ENCODE measurements around the gene FGF1.
"Not testable (repeated sequence)": the region's sequence is repeated elsewhere in the genome, so short reads cannot be mapped to it uniquely, and the experiment has no call there.

Gene FGF1

DNA sequence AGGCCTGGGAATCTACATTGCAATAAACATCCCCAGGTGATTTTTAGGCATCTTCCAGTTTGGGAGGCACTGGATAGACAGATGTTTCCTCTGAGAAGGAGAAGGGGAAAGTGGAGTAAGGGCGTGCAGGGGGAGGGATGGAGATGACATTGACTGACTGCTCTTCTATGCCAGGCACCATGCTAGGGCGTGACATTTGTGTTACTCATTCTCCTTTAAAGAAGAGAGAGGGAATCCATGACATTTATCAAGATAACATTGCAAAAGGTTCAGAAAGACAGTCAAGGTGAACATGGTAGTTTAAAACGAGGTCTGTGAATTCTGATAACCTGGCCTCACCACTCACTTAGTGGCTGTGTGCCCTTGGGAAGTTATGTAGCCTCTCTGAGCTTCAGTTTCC is 35.8 kb downstream of the FGF1 start:
- no peak for DNase-seq (ENCODE audit: extremely low read depth, insufficient read length)
- no peaks in the 10 kb centered on the region for H3K27me3 ChIP-seq (replicated peaks; ENCODE audit: control insufficient read depth, insufficient read depth, low read length)
- TF ChIP-seq, protein P1, sequence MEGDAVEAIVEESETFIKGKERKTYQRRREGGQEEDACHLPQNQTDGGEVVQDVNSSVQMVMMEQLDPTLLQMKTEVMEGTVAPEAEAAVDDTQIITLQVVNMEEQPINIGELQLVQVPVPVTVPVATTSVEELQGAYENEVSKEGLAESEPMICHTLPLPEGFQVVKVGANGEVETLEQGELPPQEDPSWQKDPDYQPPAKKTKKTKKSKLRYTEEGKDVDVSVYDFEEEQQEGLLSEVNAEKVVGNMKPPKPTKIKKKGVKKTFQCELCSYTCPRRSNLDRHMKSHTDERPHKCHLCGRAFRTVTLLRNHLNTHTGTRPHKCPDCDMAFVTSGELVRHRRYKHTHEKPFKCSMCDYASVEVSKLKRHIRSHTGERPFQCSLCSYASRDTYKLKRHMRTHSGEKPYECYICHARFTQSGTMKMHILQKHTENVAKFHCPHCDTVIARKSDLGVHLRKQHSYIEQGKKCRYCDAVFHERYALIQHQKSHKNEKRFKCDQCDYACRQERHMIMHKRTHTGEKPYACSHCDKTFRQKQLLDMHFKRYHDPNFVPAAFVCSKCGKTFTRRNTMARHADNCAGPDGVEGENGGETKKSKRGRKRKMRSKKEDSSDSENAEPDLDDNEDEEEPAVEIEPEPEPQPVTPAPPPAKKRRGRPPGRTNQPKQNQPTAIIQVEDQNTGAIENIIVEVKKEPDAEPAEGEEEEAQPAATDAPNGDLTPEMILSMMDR (IDR thresholded peaks at IDR 0.05; ENCODE audit: insufficient read depth, low read length, poor library complexity, severe bottlenecking), result no peak
- H3K4me3 ChIP-seq (replicated peaks; ENCODE audit: low read depth, low read length), result no peak overlapping the region
- no peaks in the 10 kb centered on the region for H3K36me3 ChIP-seq (ENCODE audit: control insufficient read depth, insufficient read depth, low read length)

- H3K4me3 ChIP-seq (replicated peaks; ENCODE audit: low read depth, low read length); H3K36me3 ChIP-seq (ENCODE audit: control insufficient read depth, insufficient read depth, low read length); H3K27me3 ChIP-seq (replicated peaks; ENCODE audit: control insufficient read depth, insufficient read depth, low read length); DNase-seq (ENCODE audit: extremely low read depth, insufficient read length): not testable (repeated sequence)
Observed at GRCh38 chr5:142648108-142648507, 37.8 kb downstream of the FGF1 start.

DNA sequence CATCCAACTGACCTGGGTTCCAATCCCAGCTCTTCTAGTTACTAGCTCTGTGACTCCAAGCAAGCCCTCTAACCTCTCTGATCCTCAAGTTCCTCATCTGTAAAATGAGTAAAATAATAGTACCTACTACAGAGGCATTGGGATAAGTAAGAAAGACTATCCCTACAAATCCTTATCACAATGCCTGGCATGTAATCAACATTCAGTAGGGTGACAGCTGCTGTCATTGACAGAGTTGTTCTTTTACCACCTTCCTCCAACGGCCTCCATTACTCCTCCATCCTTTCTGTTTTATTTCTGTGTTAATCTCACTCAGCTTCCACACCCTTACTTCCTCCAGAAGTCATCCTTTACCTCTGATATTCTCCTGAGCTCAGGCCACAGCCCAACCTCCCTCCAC is 40.4 kb downstream of the FGF1 start:
- TF ChIP-seq, protein P1 (IDR thresholded peaks at IDR 0.05; ENCODE audit: insufficient read depth, low read length, poor library complexity, severe bottlenecking), result no peak
- Histone ChIP-seq H3K36me3 (ENCODE audit: control insufficient read depth, insufficient read depth, low read length) (no peaks in the 10 kb centered on the region), H3K4me3 (replicated peaks; ENCODE audit: low read depth, low read length) (no peak overlapping the region)

DNA sequence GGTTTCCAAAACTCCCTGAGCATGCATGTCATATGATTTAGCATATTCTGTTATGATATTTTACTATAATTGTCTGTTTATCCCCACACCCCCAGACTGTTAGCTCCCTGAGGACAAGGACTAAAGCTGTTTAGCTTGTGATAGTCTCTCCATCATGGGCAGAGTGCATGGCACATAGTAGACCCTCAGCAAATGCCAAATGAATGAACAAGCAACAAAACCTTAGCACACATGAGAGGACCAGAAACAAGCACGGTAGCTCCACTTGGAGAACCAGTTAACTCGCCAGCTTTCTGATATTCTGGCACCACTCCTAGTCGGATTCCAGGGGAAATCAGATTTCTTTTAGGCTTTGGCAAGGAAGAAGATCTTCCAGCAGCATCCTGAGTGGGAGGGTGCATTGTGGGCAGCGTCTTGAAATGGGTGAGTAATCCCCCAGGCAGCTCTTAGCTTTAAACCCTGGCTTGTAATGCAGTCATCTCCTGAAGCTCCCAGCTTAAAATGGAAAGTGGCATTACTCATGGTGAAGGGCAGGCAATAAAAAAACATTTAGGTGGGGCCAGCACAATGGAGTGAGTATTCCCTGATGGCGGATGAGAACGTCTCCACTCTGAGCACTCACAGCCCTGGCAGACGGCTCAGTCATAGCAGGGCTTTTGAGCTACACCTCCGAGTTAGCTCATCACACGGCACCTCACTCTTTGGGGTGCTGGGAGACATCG is 41.1 kb downstream of the FGF1 start:
- no peak for DNase-seq (ENCODE audit: extremely low read depth, insufficient read length)
- no peaks in the 10 kb centered on the region for H3K36me3 ChIP-seq (ENCODE audit: control insufficient read depth, insufficient read depth, low read length)
- no peaks in the 10 kb centered on the region; the same call in 1 of the 2 replicates for H3K27me3 ChIP-seq (replicated peaks; ENCODE audit: control insufficient read depth, insufficient read depth, low read length)
- TF ChIP-seq, protein P1 (IDR thresholded peaks at IDR 0.05; ENCODE audit: insufficient read depth, low read length, poor library complexity, severe bottlenecking), result no peak
- no peak overlapping the region for H3K4me3 ChIP-seq (replicated peaks; ENCODE audit: low read depth, low read length)

More for the DNA sequence above, 40.4 kb downstream of the FGF1 start:
- DNase-seq (ENCODE audit: extremely low read depth, insufficient read length), result no peak
- no peaks in the 10 kb centered on the region; the same call in 1 of the 2 replicates for H3K27me3 ChIP-seq (replicated peaks; ENCODE audit: control insufficient read depth, insufficient read depth, low read length)

GRCh38 chr5:142644127-142644526 is 41.8 kb downstream of the FGF1 start:
- Histone ChIP-seq H3K36me3 (ENCODE audit: control insufficient read depth, insufficient read depth, low read length) (no peaks in the 10 kb centered on the region), H3K27me3 (replicated peaks; ENCODE audit: control insufficient read depth, insufficient read depth, low read length) (no peaks in the 10 kb centered on the region; the same call in 1 of the 2 replicates), H3K4me3 (replicated peaks; ENCODE audit: low read depth, low read length) (no peak overlapping the region)
- DNase-seq (ENCODE audit: extremely low read depth, insufficient read length), result no peak
- TF ChIP-seq, protein P1 (IDR thresholded peaks at IDR 0.05; ENCODE audit: insufficient read depth, low read length, poor library complexity, severe bottlenecking), result no peak

DNA sequence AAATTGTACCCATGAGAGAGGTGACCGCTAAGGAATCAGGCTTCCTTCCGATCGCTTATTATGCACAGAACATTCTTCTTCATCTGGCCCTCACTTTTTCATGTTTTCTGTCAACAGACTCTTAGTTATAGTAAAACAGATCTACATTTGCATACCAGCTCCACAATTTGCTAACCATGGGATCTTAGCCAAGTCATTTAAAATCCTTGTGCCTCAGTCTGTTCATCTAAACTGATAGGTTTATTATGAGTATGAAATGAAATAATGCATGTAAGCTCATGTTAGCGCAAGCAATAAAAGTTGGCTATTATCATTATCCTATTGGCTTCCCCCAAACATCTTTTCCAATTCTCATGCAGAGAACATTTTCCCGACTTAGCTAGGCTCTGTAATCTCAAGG is 42.3 kb downstream of the FGF1 start:
- TF ChIP-seq, protein P1 (IDR thresholded peaks at IDR 0.05; ENCODE audit: insufficient read depth, low read length, poor library complexity, severe bottlenecking), result no peak
- Histone ChIP-seq H3K27me3 (replicated peaks; ENCODE audit: control insufficient read depth, insufficient read depth, low read length) (no peaks in the 10 kb centered on the region; the same call in 1 of the 2 replicates), H3K36me3 (ENCODE audit: control insufficient read depth, insufficient read depth, low read length) (no peaks in the 10 kb centered on the region), H3K4me3 (replicated peaks; ENCODE audit: low read depth, low read length) (no peak overlapping the region)
- DNase-seq (ENCODE audit: extremely low read depth, insufficient read length), result no peak

Measured in GM06990 (cell line).